ENCODE results near the gene MCTP2. TPM values are rescaled to one million over a fixed set of nuclear protein-coding genes. Genes with fewer than 3 reads are reported as not detected.

The MCTP2 gene
- total and polyA plus RNA-seq, 2 of the 8 experiments (the other 6 are each of a cell fraction or from before 2014, with no cell fraction given), result 3.4 to 4.5 TPM

DNA sequence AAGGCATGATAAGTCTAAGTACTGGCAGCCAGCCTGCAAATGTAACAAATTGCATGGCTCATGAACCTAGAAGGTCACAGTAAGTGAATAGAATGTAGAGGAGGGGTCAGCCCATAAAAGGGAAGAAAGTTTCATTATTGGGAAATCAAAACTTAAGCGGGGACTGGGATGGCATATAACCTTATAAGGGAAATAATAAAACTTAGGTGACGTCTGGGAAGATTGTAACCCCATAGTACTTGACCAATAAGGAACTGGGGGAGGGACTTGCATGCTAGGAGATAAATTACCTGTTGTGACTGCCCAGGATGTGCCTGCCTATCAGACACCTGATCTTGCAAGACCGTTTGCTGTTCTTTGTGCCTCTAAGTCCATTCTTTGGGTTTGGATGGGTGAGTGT is 28.1 kb upstream of the MCTP2 start:
- H4K8ac ChIP-seq (ENCODE audit: extremely low read depth, insufficient read depth, low read length), result no peak overlapping the region
- no peak overlapping the region for H3K4me3 ChIP-seq (ENCODE audit: extremely low read depth in 1 of 4, insufficient read depth in 2 of 4, low read depth in 3 of 4, low read length in 4 of 4)
- no peak overlapping the region for H4K91ac ChIP-seq (replicated peaks; ENCODE audit: insufficient read length, low read length)
- DNase-seq (ENCODE audit: low read depth in 1 of 2, low spot score in 2 of 2), result no peak
- H2BK120ac ChIP-seq (replicated peaks; ENCODE audit: low read depth, low read length), result no peak overlapping the region
- no peak overlapping the region for H3K27ac ChIP-seq (ENCODE audit: low read depth, low read length)
- no peak overlapping the region for H3K14ac ChIP-seq (ENCODE audit: insufficient read length)
- no peaks in the 10 kb centered on the region for H3K23me2 ChIP-seq (ENCODE audit: low read depth, low read length)
- no peak overlapping the region for H3K56ac ChIP-seq (replicated peaks; ENCODE audit: insufficient read length, low read depth, low read length)
- H3K36me3 ChIP-seq (ENCODE audit: control insufficient read depth in 2 of 4, insufficient read depth in 4 of 4, low read length in 3 of 4), result no peaks in the 10 kb centered on the region
- H2AK5ac ChIP-seq (ENCODE audit: low read depth, low read length), result no peak overlapping the region
- H3K4ac ChIP-seq (replicated peaks; ENCODE audit: insufficient read length, low read depth, low read length), result no peak overlapping the region
- CTCF ChIA-PET (ENCODE audit: partially characterized antibody), result interaction anchor here (0.7 kb wide), 1 partner anchor 9 kb away, joined by 3 read pairs; no protein-coding TSS in a partner anchor
- TF ChIP-seq TAF1 (IDR thresholded peaks at IDR 0.05; ENCODE audit: low read depth, low read length), result no peak
- no peak for TF ChIP-seq CHD2 (IDR thresholded peaks at IDR 0.05; ENCODE audit: low read length)
- WGBS, 2 experiments (ENCODE audit: extremely low coverage in 1 of 2, insufficient coverage in 1 of 2, insufficient read length in 1 of 2, insufficient replicate concordance in 2 of 2, low coverage in 1 of 2, low lambda C conversion rate in 2 of 2, missing lambda C conversion rate in 1 of 2), result 90% methylated on average over 3 of the region's 3 CpGs; no CpG with 5 or more reads in 1 of the 2 experiments
- H3K79me1 ChIP-seq (ENCODE audit: low read depth, low read length), result no peaks in the 10 kb centered on the region
- no peak for FAIRE-seq
- H2BK20ac ChIP-seq (ENCODE audit: low read length), result no peak overlapping the region
- no peak overlapping the region for H2BK12ac ChIP-seq (ENCODE audit: low read depth, low read length)
- no peak overlapping the region for H2BK5ac ChIP-seq (ENCODE audit: low read depth, low read length)
- POLR2A ChIA-PET (ENCODE audit: partially characterized antibody), result no interaction called here
- no peaks in the 10 kb centered on the region for H3K79me2 ChIP-seq (ENCODE audit: control insufficient read depth in 1 of 2, insufficient read depth in 2 of 2, low read length in 2 of 2)
- H2BK15ac ChIP-seq (ENCODE audit: low read length), result no peak overlapping the region
- no peak overlapping the region for H3K9ac ChIP-seq (replicated peaks in 1 of 4; ENCODE audit: extremely low read depth in 1 of 4, low read depth in 3 of 4, low read length in 3 of 4)
- H3K23ac ChIP-seq (ENCODE audit: insufficient read length), result no peak overlapping the region
- H3K4me2 ChIP-seq (ENCODE audit: insufficient read depth in 1 of 2, low read depth in 2 of 2, low read length in 2 of 2), result no peak overlapping the region
- H4K5ac ChIP-seq (ENCODE audit: insufficient read length, low read depth, low read length), result no peak overlapping the region
- no peaks in the 10 kb centered on the region for H4K20me1 ChIP-seq (replicated peaks in 1 of 2; ENCODE audit: control insufficient read depth in 1 of 2, insufficient read depth in 2 of 2, low read length in 2 of 2)
- no peak overlapping the region for H2AFZ ChIP-seq (ENCODE audit: low read length)
- H3K18ac ChIP-seq (ENCODE audit: extremely low read depth, low read length), result no peak overlapping the region
- H3K9me3 ChIP-seq (ENCODE audit: insufficient read depth in 2 of 2, low read depth in 1 of 2, low read length in 1 of 2), result no peaks in the 10 kb centered on the region
- H3K27me3 ChIP-seq (replicated peaks in 1 of 4; ENCODE audit: control insufficient read depth in 3 of 4, extremely low read depth in 1 of 4, insufficient read depth in 3 of 4, low read length in 3 of 4), result no peaks in the 10 kb centered on the region
- H3K4me1 ChIP-seq (replicated peaks in 1 of 4; ENCODE audit: control insufficient read depth in 3 of 4, insufficient read depth in 4 of 4, low read length in 3 of 4), result no peaks in the 10 kb centered on the region
